ENCODE measurements around the gene TOX2.

TOX2 gene, protein sequence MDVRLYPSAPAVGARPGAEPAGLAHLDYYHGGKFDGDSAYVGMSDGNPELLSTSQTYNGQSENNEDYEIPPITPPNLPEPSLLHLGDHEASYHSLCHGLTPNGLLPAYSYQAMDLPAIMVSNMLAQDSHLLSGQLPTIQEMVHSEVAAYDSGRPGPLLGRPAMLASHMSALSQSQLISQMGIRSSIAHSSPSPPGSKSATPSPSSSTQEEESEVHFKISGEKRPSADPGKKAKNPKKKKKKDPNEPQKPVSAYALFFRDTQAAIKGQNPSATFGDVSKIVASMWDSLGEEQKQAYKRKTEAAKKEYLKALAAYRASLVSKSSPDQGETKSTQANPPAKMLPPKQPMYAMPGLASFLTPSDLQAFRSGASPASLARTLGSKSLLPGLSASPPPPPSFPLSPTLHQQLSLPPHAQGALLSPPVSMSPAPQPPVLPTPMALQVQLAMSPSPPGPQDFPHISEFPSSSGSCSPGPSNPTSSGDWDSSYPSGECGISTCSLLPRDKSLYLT

GRCh38 chr20:43914311-43915210 lies at the start of gene TOX2:
Gene TOX2, plus strand, starts transcription at chr20:43914852. Its CDS starts 40 bp downstream, at chr20:43914892.
- no peak for FAIRE-seq

DNA sequence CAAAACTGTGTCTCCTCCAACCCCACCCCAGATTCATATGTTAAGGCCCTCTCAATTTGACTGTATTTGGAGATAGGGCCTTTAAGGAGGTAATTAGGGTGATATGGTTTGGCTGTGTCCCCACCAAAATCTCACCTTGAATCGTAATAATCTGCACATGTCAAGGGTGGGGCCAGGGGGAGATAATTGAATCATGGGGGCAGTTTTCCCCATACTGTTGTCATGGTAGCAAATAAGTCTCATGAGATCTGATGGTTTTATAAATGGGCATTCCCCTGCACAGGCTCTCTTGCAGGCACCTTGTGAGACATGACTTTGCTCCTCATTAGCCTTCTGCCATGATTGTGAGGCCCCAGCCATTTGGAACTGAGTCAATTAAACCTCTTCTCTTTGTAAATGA lies 46.6 kb upstream of the TOX2 start:
- no peak for FAIRE-seq

DNA sequence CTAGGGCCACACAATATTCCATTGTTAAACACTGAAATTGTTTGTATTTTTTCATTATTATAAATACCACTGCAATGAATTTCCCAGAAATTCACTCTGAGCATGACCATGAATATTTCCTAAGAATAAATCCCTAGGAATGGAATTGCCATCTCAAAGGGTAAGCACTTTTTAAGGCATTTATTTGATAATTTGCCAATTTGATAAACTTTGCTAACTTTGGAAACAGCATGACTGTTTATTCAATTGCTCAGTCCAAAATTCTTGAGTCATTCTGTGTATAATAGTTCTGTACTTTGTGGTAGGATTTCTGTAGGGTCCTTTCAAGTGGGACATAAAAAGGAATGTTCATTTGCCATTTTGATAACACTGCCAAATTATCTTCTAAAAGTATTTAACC lies 44.2 kb upstream of the TOX2 start:
- no peak for FAIRE-seq

DNA sequence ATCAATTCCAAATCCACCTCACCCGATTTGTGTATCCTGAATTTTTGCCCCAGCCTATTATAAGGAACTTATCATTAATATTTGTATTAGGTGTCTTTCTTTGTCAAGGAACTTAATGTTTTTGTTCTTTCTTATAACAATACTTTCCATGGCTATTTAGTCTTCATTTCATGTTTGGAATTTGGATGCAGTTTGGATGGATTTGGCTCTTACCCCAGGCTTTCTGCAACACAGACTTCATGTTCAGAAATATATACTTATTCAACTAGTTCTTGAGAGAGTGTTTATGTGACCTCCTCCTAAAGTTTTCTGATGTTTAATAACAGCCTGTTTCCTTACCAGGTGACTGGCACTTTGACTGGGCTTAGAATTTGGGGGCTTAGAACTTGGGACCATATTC lies 35.9 kb upstream of the TOX2 start:
- FAIRE-seq: no peak

DNA sequence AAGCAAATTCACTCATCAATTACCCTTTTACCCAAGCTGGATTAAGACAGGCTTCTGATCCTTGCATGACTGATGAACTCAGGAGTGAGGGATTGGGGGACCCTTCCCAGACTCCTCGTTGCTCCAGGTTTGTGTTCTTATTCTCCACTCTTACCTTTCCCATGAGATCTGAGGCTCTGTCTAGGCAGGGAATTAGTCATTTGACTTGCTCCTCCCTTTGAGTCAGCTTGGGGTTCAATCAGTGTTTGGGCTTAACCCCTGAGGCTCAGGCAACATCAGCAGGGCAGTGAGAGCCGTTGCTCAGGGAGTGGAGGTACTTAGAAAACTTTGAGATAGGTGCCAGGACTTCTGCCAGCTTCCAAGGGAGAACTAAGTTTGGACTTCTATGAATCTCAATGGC lies 20.7 kb upstream of the TOX2 start:
- FAIRE-seq: no peak

DNA sequence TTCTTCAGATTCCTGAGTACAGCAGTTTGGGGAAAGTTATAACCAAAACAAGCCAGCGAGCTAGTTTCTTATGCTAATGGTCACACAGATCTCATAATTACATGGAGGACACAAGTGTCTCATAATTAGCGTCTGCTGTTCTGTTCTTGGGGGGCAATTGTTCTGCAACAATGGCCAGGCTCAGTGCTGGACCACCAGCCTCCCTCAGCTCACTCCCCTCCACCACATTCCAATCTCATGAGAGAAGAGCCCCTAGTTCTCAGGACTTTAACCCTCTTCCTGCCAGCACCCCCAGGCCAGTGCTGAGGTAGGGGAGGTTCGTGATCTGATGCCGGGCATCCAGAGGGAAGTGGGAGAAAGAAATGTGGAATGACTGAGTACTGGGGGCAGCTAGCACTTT lies 20.2 kb upstream of the TOX2 start:
- no peak for FAIRE-seq

DNA sequence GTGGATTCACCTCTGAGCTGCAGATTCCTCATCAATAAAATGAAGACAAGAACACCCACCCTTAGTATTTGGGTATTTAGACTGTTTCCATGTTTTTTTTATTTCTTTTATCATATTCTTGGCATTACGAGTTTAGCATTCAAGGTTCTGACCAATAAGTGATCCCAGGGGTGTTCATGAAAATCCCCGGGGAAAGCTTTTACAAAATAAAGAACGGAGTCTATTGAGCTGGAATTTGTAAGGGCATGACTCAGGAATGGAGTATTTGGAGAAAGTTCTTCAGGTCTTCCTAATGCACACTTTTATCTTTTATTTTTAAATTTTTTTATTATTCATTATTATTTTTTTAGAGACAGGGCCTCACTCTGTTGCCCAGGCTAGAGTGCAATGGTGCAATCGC lies 19.4 kb upstream of the TOX2 start:
- FAIRE-seq: no peak

- FAIRE-seq: no peak
Observed at GRCh38 chr20:43899274-43900120, 15.2 kb upstream of the TOX2 start.

DNA sequence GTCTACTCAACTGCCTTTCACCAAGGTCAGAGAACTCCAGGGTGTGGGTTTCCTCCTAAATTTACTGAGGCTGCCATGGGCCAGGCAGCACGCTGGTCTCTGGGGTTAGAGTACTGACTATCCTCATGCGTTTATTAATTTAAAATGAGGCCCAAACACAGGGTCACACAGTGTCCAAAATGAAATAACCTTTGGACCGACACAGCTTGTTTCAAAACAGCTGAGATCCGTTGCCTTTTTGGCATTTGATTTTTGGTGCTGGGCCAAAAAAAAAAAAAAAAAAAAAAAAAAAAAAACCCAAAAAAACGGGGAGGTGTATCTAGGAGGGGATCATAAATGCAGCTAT lies 14.6 kb upstream of the TOX2 start:
- FAIRE-seq: no peak

DNA sequence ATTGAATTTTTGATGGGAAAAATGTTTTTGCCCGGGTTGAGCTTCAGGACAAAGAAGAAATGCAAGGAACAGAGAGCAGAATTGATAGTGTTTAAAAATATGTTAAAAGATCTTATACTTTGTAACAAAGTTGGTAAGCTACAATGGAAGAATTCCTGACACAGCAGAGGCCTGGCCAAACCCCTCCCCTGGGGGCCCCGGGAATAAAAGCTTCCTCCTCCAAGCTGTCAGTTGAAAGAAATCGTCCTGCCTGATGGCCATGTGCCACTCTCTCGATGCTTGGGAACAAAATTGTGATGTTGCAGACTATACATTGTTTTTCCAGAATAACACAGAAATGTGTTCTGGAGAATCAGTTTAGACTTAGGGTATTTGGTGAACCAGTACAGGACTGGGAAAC lies 14.2 kb upstream of the TOX2 start:
- FAIRE-seq: no peak

- no peak for FAIRE-seq
Observed at GRCh38 chr20:43901296-43901695, 13.4 kb upstream of the TOX2 start.

DNA sequence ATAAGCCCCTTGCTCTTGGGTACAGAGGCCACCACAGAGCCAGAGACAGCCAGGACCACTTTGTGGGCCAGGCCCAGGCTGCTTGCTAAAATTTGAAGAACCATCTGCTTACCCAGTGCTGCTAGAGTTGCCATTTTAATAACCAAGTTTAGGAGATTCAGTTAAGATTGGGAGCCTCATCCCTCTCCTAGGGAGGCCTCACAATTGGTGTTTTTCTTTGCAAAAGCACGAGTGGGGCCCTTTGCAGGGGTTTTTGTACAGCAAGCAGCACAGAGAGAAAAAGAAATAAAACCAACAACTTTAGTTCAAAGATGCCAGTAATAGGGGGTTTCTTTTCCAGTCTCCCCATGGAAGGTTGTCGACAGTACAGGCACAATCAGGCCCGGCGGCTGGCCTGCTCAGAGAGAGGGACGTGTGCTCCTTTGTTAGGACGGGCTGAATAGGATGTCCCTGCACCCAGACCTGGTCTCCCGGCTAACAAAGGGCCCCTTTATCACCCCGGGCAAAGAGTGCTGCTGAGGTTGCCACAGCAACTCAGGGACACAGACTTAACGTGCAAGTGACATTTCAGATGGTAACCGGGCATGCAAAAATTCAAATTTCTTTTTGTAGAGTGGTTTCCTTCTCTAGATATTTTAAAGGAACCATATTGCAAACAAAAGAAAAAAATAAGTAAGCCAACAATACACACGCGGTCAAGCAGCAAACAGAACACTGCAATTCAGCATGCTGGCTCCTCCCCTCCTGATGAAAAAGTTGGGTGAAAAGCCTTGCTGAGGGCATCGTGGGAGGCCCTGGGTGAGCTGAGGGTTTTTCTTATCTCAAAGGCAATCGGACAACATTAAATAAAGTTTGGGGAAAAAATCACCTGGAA lies 10.5 kb upstream of the TOX2 start:
- FAIRE-seq: no peak

GRCh38 chr20:43904827-43905177 lies 9.8 kb upstream of the TOX2 start:
- no peak for FAIRE-seq

DNA sequence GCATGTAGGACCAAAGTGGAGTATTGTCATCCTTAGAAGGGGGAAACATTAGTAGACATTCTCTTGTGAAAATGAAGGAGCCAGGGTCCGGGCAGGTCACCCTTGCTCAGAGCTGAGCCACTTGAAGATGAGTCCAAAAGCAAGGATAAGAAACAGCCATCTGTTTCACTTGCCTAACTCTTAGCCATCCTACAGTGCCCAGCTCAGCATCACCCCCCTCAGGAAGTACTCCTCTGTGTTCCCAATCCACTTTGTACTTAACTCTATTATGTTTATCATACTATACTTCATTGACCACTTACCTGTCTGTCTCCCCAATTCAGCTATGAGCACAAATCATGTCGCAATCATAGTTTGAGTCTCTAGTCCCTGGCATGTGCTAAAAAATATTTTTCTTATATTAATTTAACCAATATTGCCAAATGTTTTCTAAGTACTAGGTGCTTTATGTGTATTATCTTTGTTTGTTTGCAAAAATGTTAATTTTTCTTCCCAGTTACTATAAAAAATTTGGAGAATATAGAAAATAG lies 8.1 kb upstream of the TOX2 start:
- no peak for FAIRE-seq

- FAIRE-seq: no peak
Observed at GRCh38 chr20:43909211-43909610, 5.4 kb upstream of the TOX2 start.

DNA sequence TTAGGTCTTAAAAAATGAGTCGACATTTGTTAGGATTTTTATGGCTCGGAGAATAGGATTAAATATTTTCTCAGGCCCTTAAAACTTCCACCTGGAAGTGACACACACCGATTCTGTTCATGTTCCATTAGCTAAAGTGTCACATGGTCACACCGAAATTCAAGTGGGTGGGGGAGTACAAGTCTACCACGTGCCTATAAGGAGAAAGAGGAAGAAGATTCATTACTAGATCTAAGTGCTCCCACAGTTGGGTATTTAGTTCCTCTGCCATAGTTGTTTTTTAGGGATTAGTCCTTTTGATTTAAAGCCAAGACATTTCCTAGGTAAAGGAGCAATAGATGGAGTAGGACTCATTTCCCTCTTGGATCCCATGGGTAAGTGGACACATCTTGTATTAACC lies 4.9 kb upstream of the TOX2 start:
- no peak for FAIRE-seq

DNA sequence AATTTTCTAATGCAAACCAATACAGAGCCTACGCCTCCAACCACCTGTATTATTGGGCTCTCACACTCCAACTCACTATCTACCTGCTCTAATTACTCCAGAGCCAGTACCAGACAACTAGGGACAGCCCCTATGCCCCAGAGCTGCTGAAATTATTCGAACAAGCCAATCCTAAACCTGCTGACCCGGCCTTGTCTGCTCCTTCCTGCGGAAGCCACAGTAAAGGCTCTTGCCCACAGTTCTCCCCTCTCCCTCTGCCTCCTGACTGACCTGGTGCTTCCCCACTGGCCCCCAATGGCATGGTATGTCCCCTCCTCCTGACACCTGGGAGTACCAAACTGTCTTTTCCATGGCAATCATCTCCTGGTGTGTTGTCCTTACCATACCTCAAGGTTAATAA lies 4.1 kb upstream of the TOX2 start:
- FAIRE-seq: no peak

- FAIRE-seq: no peak
Observed at GRCh38 chr20:43911066-43911465, 3.6 kb upstream of the TOX2 start.

DNA sequence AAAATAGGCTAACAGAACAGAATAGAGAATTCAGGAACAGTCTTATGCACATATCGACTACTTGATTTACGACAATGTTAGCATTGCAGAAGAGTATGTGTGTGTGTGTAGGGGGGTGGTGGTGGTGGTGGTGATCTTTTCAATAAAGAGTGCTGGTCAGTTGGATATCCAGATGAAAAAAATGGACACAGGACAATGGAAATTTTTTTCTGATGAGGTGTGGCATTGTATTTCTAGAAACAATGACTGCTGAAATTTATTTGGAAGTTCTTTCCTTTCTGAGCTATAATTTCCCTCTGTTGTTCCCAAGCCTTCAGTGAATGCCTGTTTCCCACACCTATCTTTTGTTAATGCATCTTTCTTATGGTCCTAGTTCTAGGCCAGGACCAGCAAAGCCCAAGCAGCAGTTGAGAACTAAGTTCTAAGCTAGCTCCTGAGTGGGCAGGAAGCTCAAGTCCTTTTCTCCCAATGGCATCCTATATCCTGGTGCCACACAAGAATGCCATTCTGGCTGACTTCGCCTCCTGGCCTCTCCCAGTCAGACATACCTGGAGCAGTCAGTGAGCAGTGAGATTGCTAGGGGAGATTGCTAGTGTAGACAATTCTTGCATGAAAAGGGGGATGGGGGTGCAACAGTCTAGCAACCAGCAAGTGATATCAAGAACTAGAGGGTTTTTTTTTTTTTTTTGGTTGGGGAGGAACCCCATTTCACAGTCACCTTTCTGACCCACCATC lies 1.2 kb upstream of the TOX2 start:
- no peak for FAIRE-seq

DNA sequence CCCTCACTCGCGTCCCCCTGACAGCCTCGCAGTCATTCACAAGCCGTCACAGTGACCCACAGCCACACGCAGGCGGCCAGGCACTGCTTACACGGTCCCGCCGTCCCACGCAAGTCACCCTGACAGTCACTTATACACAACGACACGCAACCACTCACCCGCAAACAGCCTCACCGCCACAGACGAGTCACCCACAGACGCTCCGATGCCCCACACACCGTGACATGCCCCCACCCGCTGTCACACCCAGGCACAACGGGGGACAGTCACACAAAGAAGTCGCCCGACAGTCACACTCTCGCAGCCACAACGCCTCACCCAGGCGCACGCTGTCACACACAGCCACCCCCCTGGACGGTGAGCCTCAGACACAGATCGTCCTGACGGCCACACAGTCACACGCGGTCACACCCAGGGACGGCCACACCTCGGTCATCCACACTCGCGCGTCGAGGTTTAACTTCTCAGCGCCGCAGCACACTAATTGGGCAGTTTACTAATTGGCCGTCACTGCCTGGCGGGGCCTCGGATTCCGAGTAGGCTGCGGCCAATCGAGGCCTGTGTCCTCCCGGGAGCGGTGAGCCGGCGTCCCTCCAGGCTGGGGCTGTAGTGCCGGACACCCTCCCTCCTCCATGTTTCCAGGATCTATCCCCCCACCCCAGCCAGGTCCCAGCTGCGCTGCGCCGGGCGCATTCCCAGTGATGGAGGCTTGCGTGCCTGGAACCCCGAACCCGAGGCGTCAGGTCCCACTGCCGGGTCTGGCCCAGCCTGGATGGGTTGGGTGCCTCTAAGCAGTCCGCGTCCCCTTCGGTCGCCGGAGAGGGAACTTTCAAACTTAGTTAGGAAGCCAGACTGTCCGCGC lies 790 bp downstream of the TOX2 start:
- FAIRE-seq: no peak

Data from G401.6 (cell line).